ENCODE data around the gene GPR87. TPM values are rescaled to one million over a fixed set of nuclear protein-coding genes. Genes with fewer than 3 reads are reported as not detected.

GPR87 gene
- total and polyA plus RNA-seq, 12 donors, result not detected

DNA sequence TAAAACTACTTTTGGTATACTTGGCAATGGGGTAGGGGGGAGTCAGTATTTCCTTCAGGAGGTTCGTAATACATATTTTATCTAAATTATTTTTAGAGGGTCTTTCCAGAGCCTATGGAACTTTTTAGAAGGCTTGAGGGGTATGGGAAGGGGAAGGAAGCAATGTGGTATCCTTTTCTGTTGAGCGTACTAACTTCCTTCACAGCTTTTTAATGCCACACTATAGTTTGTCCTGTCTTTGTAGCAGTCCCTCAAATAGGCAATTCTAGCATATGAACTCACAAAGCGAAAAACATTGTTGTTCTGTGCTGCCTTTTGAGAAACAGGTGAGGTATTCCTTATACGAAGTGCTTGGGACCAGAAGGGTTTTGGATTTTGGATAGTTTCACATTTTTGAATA is 35.0 kb upstream of the GPR87 start:
- Histone ChIP-seq H3K4me1 (replicated peaks in 1 of 2) (no peaks in the 10 kb centered on the region), H3K27ac (no peak overlapping the region), H3K9me3 (replicated peaks in 1 of 3) (no peaks in the 10 kb centered on the region), H3K27me3 (no peaks in the 10 kb centered on the region), H3K4me3 (no peak overlapping the region), H3K36me3 (replicated peaks in 1 of 2) (no peaks in the 10 kb centered on the region)
- intact Hi-C loops (cut with DNase I), result no loop called here
- no peak for TF ChIP-seq POLR2A (IDR thresholded peaks at IDR 0.05)
- TF ChIP-seq, protein P1, sequence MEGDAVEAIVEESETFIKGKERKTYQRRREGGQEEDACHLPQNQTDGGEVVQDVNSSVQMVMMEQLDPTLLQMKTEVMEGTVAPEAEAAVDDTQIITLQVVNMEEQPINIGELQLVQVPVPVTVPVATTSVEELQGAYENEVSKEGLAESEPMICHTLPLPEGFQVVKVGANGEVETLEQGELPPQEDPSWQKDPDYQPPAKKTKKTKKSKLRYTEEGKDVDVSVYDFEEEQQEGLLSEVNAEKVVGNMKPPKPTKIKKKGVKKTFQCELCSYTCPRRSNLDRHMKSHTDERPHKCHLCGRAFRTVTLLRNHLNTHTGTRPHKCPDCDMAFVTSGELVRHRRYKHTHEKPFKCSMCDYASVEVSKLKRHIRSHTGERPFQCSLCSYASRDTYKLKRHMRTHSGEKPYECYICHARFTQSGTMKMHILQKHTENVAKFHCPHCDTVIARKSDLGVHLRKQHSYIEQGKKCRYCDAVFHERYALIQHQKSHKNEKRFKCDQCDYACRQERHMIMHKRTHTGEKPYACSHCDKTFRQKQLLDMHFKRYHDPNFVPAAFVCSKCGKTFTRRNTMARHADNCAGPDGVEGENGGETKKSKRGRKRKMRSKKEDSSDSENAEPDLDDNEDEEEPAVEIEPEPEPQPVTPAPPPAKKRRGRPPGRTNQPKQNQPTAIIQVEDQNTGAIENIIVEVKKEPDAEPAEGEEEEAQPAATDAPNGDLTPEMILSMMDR (IDR thresholded peaks at IDR 0.05), result no peak
- no peak for DNase-seq
- 77 to 82% (median 77%) methylated on average over 4 of the region's 4 CpGs for WGBS, 4 donors

DNA sequence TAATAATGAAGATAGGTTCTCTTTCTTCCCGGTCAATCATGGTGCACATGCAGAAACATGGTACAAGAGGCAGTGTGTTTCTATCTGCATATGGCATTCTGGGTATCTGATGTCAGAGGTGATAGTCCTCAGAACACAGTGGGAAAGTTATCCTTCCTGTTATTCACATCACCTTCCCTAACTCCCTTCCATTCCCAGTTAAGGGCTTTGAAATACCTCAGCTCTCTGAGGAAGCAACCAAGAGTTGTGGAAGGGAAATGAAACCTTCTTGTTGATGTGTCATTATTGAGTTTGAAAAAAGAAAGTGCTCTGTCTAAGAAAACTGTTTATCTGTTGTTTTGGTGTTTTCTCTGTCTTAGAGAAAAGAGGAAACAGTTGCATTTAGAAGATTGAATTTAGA is 34.6 kb upstream of the GPR87 start:
- DNase-seq, result no peak
- H3K27ac ChIP-seq, result no peak overlapping the region
- 84 to 94% (median 90%) methylated on average over 1 of the region's 1 CpG for WGBS, 4 donors
- TF ChIP-seq, protein P1 (IDR thresholded peaks at IDR 0.05), result no peak
- TF ChIP-seq POLR2A (IDR thresholded peaks at IDR 0.05), result no peak
- H3K4me1 ChIP-seq (replicated peaks in 1 of 2), result peaks cover under 1% of the 10 kb centered on the region in 2 donors
- intact Hi-C loops (cut with DNase I), result no loop called here
- H3K9me3 ChIP-seq (replicated peaks in 1 of 3), result no peaks in the 10 kb centered on the region
- H3K4me3 ChIP-seq, result no peak overlapping the region
- H3K27me3 ChIP-seq, result no peaks in the 10 kb centered on the region
- no peaks in the 10 kb centered on the region for H3K36me3 ChIP-seq (replicated peaks in 1 of 2)

DNA sequence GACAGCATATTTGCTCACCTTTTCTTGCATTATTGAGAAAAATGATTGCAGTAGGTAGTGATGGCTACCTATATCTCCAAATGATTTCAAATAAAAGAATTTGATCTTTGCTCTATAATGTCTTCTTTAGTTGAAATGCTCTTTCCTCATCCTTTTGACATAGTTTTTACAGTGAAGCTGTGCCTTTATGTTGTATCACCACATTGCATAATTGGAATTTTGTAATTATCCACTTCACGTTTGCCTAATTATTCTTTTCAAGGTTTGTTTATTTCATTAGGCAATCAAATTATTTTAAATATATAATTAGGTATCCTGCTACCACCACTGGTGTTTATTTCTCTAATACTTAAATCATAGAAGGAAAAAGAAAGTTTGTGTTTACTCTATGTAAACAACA is 34.0 kb upstream of the GPR87 start:
- no peak for DNase-seq
- Histone ChIP-seq H3K36me3 (replicated peaks in 1 of 2) (no peaks in the 10 kb centered on the region), H3K27me3 (no peaks in the 10 kb centered on the region), H3K27ac (no peak overlapping the region), H3K4me3 (no peak overlapping the region), H3K9me3 (replicated peaks in 1 of 3) (no peaks in the 10 kb centered on the region), H3K4me1 (replicated peaks in 1 of 2) (peaks cover 6% of the 10 kb centered on the region in 2 donors)
- WGBS, 4 donors, result 52 to 75% (median 58%) methylated on average over 1 of the region's 1 CpG
- TF ChIP-seq, protein P1 (IDR thresholded peaks at IDR 0.05), result no peak
- TF ChIP-seq POLR2A (IDR thresholded peaks at IDR 0.05), result no peak
- intact Hi-C loops (cut with DNase I), result no loop called here

DNA sequence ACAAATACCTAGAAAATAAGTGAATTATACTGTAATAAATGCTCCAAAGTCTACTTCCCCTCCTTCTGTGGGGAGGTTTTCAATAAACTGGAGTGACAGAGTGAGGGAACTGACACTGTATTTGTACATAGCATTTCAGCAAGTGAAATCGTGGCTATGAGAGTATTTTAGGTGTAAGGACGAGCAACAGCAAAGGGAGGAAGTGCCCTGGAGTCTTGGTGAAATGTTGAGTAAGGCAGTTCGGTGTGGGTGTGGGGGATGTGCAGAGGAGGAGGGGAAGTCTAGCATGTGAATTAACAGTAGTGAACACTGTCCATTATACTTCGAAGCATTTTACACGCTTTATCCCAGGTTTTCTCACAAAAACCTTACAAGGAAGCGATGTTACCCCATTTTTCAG is 30.8 kb upstream of the GPR87 start:
- Histone ChIP-seq H3K4me1 (replicated peaks in 1 of 2) (peaks cover 11% of the 10 kb centered on the region in 2 donors), H3K9me3 (replicated peaks in 1 of 3) (no peaks in the 10 kb centered on the region), H3K27ac (no peak overlapping the region), H3K27me3 (no peaks in the 10 kb centered on the region), H3K4me3 (no peak overlapping the region), H3K36me3 (replicated peaks in 1 of 2) (no peaks in the 10 kb centered on the region)
- peak in 6 of 7 donors; percentile 18 to 57 (median 32) for DNase-seq
- no peak for TF ChIP-seq POLR2A (IDR thresholded peaks at IDR 0.05)
- TF ChIP-seq, protein P1 (IDR thresholded peaks at IDR 0.05), result no peak
- intact Hi-C loops (cut with DNase I), result no loop called here
- 71 to 81% (median 76%) methylated on average over 6 of the region's 6 CpGs for WGBS, 4 donors

Data from adrenal gland (tissue), 12 donors.